NCI-H1417 (cell line): ENCODE data around the gene SFRP5.

Experiments
- DNase-seq, 3 experiments: peaks; one replicate each; lab custom pipeline; 2025; lab: John Stamatoyannopoulos, UW

SFRP5 gene

GRCh38 chr10:97765201-97765600 lies 6.6 kb downstream of the SFRP5 start:
- peak in 2 of 3 experiments; percentile 68 to 88 for DNase-seq

- DNase-seq = no peak
Measured at GRCh38 chr10:97764519-97764931, 7.3 kb downstream of the SFRP5 start.

GRCh38 chr10:97763947-97764346 lies 7.9 kb downstream of the SFRP5 start:
- no peak for DNase-seq

- no peak for DNase-seq
Measured at GRCh38 chr10:97763411-97763810, 8.4 kb downstream of the SFRP5 start.

- no peak for DNase-seq
Measured at GRCh38 chr10:97762816-97763215, 9.0 kb downstream of the SFRP5 start.

- no peak for DNase-seq
Measured at GRCh38 chr10:97762056-97762455, 9.7 kb downstream of the SFRP5 start.

GRCh38 chr10:97761331-97761865 lies 10.4 kb downstream of the SFRP5 start:
- DNase-seq = no peak

- DNase-seq = no peak
Measured at GRCh38 chr10:97760461-97761257, 11.1 kb downstream of the SFRP5 start.

- no peak for DNase-seq
Measured at GRCh38 chr10:97759946-97760345, 11.9 kb downstream of the SFRP5 start.

- DNase-seq = peak; percentile 27 to 70 (median 46)
Measured at GRCh38 chr10:97759158-97759887, 12.5 kb downstream of the SFRP5 start.

GRCh38 chr10:97757471-97757870 lies 14.3 kb downstream of the SFRP5 start:
- DNase-seq = no peak

GRCh38 chr10:97755718-97756117 lies 16.1 kb downstream of the SFRP5 start:
- DNase-seq = no peak

GRCh38 chr10:97754726-97755125 lies 17.1 kb downstream of the SFRP5 start:
- no peak for DNase-seq

GRCh38 chr10:97752956-97753355 lies 18.8 kb downstream of the SFRP5 start:
- DNase-seq = no peak

GRCh38 chr10:97748116-97748515 lies 23.7 kb downstream of the SFRP5 start:
- no peak for DNase-seq

GRCh38 chr10:97747573-97747972 lies 24.2 kb downstream of the SFRP5 start:
- DNase-seq = no peak

GRCh38 chr10:97744405-97745035 lies 27.3 kb downstream of the SFRP5 start:
- DNase-seq = no peak

- DNase-seq = no peak
Measured at GRCh38 chr10:97743169-97743943, 28.4 kb downstream of the SFRP5 start.

- DNase-seq = peak in 1 of 3 experiments; percentile 53
Measured at GRCh38 chr10:97740613-97741012, 31.2 kb downstream of the SFRP5 start.

GRCh38 chr10:97738616-97739015 lies 33.2 kb downstream of the SFRP5 start:
- DNase-seq = no peak

GRCh38 chr10:97737770-97738265 lies 34.0 kb downstream of the SFRP5 start:
- no peak for DNase-seq
